Measurements from ENCODE around the gene KLK6.

- TF ChIP-seq CTCF (IDR thresholded peaks at IDR 0.05) (no peak), POLR2A (IDR thresholded peaks at IDR 0.05) (no peak)
Measured at GRCh38 chr19:50981587-50982146, 12.3 kb upstream of the KLK6 start.
